ENCODE data around the gene POLR2E.
A peak's percentile ranks its signal among the peaks of the same experiment; 100 is the strongest.

POLR2E gene

GRCh38 chr19:1060689-1061088, 34.5 kb downstream of the POLR2E start:
- H3K4me3 ChIP-seq (ENCODE audit: low read depth, low read length): no peak overlapping the region
- DNase-seq: no peak
- H3K27me3 ChIP-seq: peaks cover 8% of the 10 kb centered on the region; the same call in 1 of the 2 replicates
- H3K4me1 ChIP-seq: no peaks in the 10 kb centered on the region
- peaks cover 29% of the 10 kb centered on the region for H3K9me3 ChIP-seq
- TF ChIP-seq CTCF (IDR thresholded peaks at IDR 0.05; ENCODE audit: low read depth, low read length): no peak
- no peaks in the 10 kb centered on the region for H3K36me3 ChIP-seq

DNA sequence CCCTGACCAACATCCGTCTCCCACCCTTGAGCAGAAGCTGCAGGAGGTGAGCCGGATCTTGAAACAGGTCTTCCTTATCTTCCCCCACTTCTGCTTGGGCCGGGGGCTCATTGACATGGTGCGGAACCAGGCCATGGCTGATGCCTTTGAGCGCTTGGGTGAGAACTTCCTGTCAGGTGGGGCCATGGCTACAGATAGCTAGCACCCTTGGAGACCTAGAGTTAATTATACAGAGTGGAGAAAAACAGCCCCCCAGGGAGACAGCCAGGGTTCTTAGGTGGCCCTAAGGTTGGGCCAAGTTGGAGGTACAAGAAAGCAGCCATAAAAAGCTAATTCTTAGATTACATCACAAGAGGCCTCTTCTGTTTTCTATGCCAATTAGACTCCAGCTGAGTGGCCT, 37.1 kb downstream of the POLR2E start:
- Histone ChIP-seq H3K36me3 (no peaks in the 10 kb centered on the region), H3K4me1 (no peaks in the 10 kb centered on the region), H3K4me3 (ENCODE audit: low read depth, low read length) (no peak overlapping the region), H3K27me3 (no peaks in the 10 kb centered on the region), H3K9me3 (peaks cover 27% of the 10 kb centered on the region)
- TF ChIP-seq CTCF (IDR thresholded peaks at IDR 0.05; ENCODE audit: low read depth, low read length): no peak
- DNase-seq: no peak

GRCh38 chr19:1057176-1057855, 37.9 kb downstream of the POLR2E start:
- DNase-seq: no peak
- Histone ChIP-seq H3K27me3 (no peaks in the 10 kb centered on the region), H3K9me3 (peaks cover 27% of the 10 kb centered on the region), H3K36me3 (no peaks in the 10 kb centered on the region), H3K4me3 (ENCODE audit: low read depth, low read length) (no peak overlapping the region), H3K4me1 (no peaks in the 10 kb centered on the region)
- peak; percentile 16; the same call in 1 of the 2 replicates for TF ChIP-seq CTCF (IDR thresholded peaks at IDR 0.05; ENCODE audit: low read depth, low read length)

DNA sequence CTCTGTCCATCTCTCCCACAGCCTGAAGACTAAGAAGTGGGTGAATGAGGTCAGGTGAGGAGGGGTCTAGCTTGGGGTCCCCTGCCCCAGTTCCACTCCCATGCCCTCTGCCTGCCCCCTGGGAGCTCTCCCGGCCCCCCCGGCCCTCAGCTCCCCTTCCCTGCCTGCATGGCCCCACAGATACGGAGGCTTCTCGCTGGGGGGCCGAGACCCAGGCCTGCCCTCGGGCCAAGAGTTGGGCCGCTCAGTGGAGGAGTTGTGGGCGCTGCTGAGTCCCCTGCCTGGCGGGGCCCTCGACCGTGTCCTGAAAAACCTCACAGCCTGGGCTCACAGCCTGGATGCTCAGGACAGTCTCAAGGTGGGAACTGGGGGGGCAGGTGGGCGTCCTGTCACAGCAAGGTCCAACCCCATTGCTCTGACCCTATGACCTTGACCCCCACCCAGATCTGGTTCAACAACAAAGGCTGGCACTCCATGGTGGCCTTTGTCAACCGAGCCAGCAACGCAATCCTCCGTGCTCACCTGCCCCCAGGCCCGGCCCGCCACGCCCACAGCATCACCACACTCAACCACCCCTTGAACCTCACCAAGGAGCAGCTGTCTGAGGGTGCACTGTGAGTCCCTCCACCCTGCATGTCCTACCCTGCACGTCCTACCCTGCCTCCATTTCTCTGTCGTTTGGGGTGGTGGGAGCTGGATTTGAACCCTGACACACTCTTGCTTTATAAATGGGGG, 39.1 kb downstream of the POLR2E start:
- Histone ChIP-seq H3K9me3 (peaks cover 27% of the 10 kb centered on the region), H3K4me1 (no peaks in the 10 kb centered on the region), H3K4me3 (ENCODE audit: low read depth, low read length) (no peak overlapping the region)

DNA sequence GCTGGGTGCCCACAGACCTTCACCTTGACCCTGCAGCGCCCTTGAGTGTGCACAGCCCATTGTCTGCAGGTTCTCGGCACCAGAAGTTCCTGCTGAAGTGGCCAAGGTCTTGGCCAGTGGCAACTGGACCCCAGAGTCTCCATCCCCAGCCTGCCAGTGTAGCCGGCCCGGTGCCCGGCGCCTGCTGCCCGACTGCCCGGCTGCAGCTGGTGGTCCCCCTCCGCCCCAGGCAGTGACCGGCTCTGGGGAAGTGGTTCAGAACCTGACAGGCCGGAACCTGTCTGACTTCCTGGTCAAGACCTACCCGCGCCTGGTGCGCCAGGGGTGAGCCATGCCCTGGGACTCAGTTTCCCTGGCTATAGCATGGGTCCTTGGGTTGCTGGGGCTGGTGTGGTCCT, 40.1 kb downstream of the POLR2E start:
- Histone ChIP-seq H3K4me1 (no peaks in the 10 kb centered on the region), H3K36me3 (no peaks in the 10 kb centered on the region), H3K4me3 (ENCODE audit: low read depth, low read length) (no peak overlapping the region), H3K27me3 (no peaks in the 10 kb centered on the region), H3K9me3 (peaks cover 23% of the 10 kb centered on the region)
- TF ChIP-seq CTCF (IDR thresholded peaks at IDR 0.05; ENCODE audit: low read depth, low read length): no peak
- DNase-seq: no peak

More for the DNA sequence above, 39.1 kb downstream of the POLR2E start:
- H3K36me3 ChIP-seq: no peaks in the 10 kb centered on the region
- DNase-seq: no peak
- H3K27me3 ChIP-seq: no peaks in the 10 kb centered on the region
- TF ChIP-seq CTCF (IDR thresholded peaks at IDR 0.05; ENCODE audit: low read depth, low read length): no peak
